ENCODE results near the gene SLC24A1.

Gene SLC24A1

GRCh38 chr15:65619626-65620290 lies 2.0 kb upstream of the SLC24A1 start:
- no peak for DNase-seq

- DNase-seq = no peak
Measured at GRCh38 chr15:65620833-65621232, 905 bp upstream of the SLC24A1 start.

- no peak for DNase-seq
Measured at GRCh38 chr15:65623103-65623502, 1.4 kb downstream of the SLC24A1 start.

GRCh38 chr15:65626856-65627255 lies 5.1 kb downstream of the SLC24A1 start:
- DNase-seq = no peak

- no peak for DNase-seq
Measured at GRCh38 chr15:65629548-65629947, 7.8 kb downstream of the SLC24A1 start.

- no peak for DNase-seq
Measured at GRCh38 chr15:65630760-65631159, 9.0 kb downstream of the SLC24A1 start.

GRCh38 chr15:65631503-65631902 lies 9.8 kb downstream of the SLC24A1 start:
- no peak for DNase-seq

- no peak for DNase-seq
Measured at GRCh38 chr15:65632780-65633375, 11.1 kb downstream of the SLC24A1 start.

- DNase-seq = no peak
Measured at GRCh38 chr15:65633752-65634151, 12.0 kb downstream of the SLC24A1 start.

GRCh38 chr15:65634356-65634755 lies 12.6 kb downstream of the SLC24A1 start:
- DNase-seq = no peak

GRCh38 chr15:65638109-65638508 lies 16.4 kb downstream of the SLC24A1 start:
- DNase-seq = no peak

GRCh38 chr15:65638681-65639089 lies 16.9 kb downstream of the SLC24A1 start:
- peak; percentile 37 for DNase-seq

- no peak for DNase-seq
Measured at GRCh38 chr15:65639509-65639908, 17.8 kb downstream of the SLC24A1 start.

- DNase-seq = no peak
Measured at GRCh38 chr15:65641768-65642475, 20.2 kb downstream of the SLC24A1 start.

GRCh38 chr15:65642594-65642993 lies 20.9 kb downstream of the SLC24A1 start:
- no peak for DNase-seq

GRCh38 chr15:65644282-65644681 lies 22.5 kb downstream of the SLC24A1 start:
- no peak for DNase-seq

GRCh38 chr15:65645392-65645791 lies 23.7 kb downstream of the SLC24A1 start:
- DNase-seq = no peak

- DNase-seq = no peak
Measured at GRCh38 chr15:65646486-65646885, 24.7 kb downstream of the SLC24A1 start.

- DNase-seq = no peak
Measured at GRCh38 chr15:65650312-65651041, 28.7 kb downstream of the SLC24A1 start.

GRCh38 chr15:65651042-65651322 lies 29.2 kb downstream of the SLC24A1 start:
- no peak for DNase-seq

- DNase-seq = no peak
Measured at GRCh38 chr15:65651831-65652749, 30.4 kb downstream of the SLC24A1 start.

- no peak for DNase-seq
Measured at GRCh38 chr15:65653341-65653740, 31.6 kb downstream of the SLC24A1 start.

All from NCI-H1417 treated with DMSO at 0.1 percent for 48 hours (cell line).